Astrocyte (in vitro differentiated cells and primary cell): ENCODE data around the gene GK. TPM values are rescaled to one million over a fixed set of nuclear protein-coding genes. Genes with fewer than 3 reads are reported as not detected.

Experiments used
- DNase-seq: peaks from one replicate; pipeline ENCODE4 v3.0.0-alpha.2; 2010; ENCODE audit warnings: low read depth
- FAIRE-seq: peaks from 2 replicates; lab custom pipeline; 2011; peaks lifted over from hg19 to GRCh38; lab: Jason Lieb, UNC
- H2AFZ ChIP-seq: 2 replicates; pipeline ENCODE4 v1.6.0; 2012; ENCODE audit warnings: low read depth, low read length, inconsistent platforms
- H3K27ac ChIP-seq: 2 replicates; pipeline ENCODE4 v1.5.1; 2011; ENCODE audit warnings: low read depth, low read length, inconsistent platforms
- H3K27me3 ChIP-seq: 2 replicates; pipeline ENCODE4 v1.6.0; 2011; ENCODE audit warnings: low read length, inconsistent platforms; ENCODE audit not compliant: insufficient read depth
- H3K36me3 ChIP-seq: 2 replicates; pipeline ENCODE4 v1.5.1; 2011; ENCODE audit warnings: low read length, inconsistent platforms; ENCODE audit not compliant: insufficient read depth
- H3K4me1 ChIP-seq: 2 replicates; pipeline ENCODE4 v1.5.1; 2011; ENCODE audit warnings: low read length, inconsistent platforms; ENCODE audit not compliant: insufficient read depth
- H3K4me2 ChIP-seq: 2 replicates; pipeline ENCODE4 v1.6.0; 2012; ENCODE audit warnings: low read length, inconsistent platforms
- H3K4me3 ChIP-seq: 2 replicates; pipeline ENCODE4 v1.5.1; 2011; ENCODE audit warnings: low read depth, mild to moderate bottlenecking, low read length, inconsistent platforms; ENCODE audit not compliant: insufficient read depth
- H3K79me2 ChIP-seq: 2 replicates; pipeline ENCODE4 v1.6.0; 2012; ENCODE audit warnings: mild to moderate bottlenecking, low read length, inconsistent platforms; ENCODE audit not compliant: insufficient read depth
- H3K9ac ChIP-seq: 2 replicates; pipeline ENCODE4 v1.6.0; 2012; ENCODE audit warnings: mild to moderate bottlenecking, low read length, inconsistent platforms
- H3K9me3 ChIP-seq: 2 replicates; pipeline ENCODE4 v1.5.1; 2012; ENCODE audit warnings: low read depth, mild to moderate bottlenecking, low read length, inconsistent platforms; ENCODE audit not compliant: insufficient read depth
- H4K20me1 ChIP-seq: 2 replicates; pipeline ENCODE4 v1.6.0; 2012; ENCODE audit warnings: low read length, inconsistent platforms; ENCODE audit not compliant: insufficient read depth
- H3K27ac Mint-ChIP-seq: one replicate; pipeline ENCODE4 v1.8.0; 2021; ENCODE audit warnings: mild to moderate bottlenecking, mixed read lengths; ENCODE audit not compliant: unreplicated experiment
- H3K27me3 Mint-ChIP-seq: one replicate; pipeline ENCODE4 v1.8.0; 2021; ENCODE audit warnings: low read depth, mixed read lengths; ENCODE audit not compliant: unreplicated experiment
- H3K36me3 Mint-ChIP-seq: one replicate; pipeline ENCODE4 v1.8.0; 2021; ENCODE audit warnings: low read depth, mixed read lengths; ENCODE audit not compliant: unreplicated experiment
- H3K4me1 Mint-ChIP-seq: one replicate; pipeline ENCODE4 v1.8.0; 2021; ENCODE audit warnings: low read depth, mixed read lengths; ENCODE audit not compliant: unreplicated experiment
- H3K4me3 Mint-ChIP-seq: one replicate; pipeline ENCODE4 v1.8.0; 2021; ENCODE audit warnings: mild to moderate bottlenecking, moderate library complexity, mixed read lengths; ENCODE audit not compliant: unreplicated experiment
- H3K9me3 Mint-ChIP-seq: one replicate; pipeline ENCODE4 v1.8.0; 2021; ENCODE audit warnings: mild to moderate bottlenecking, mixed read lengths; ENCODE audit not compliant: unreplicated experiment
- EZH2 ChIP-seq: IDR thresholded peaks from 2 replicates; pipeline ENCODE4 v1.6.1; 2012; ENCODE audit warnings: mild to moderate bottlenecking, low read length, inconsistent platforms; ENCODE audit not compliant: insufficient read depth
- total RNA-seq: library from RNA; stranded (reverse); gene quantifications from 2 replicates; pipeline ENCODE4 v1.2.1, GENCODE V29; 2021
- TF ChIP-seq, protein P1 (sequence below): IDR thresholded peaks from 2 replicates; pipeline ENCODE4 v1.5.1; 2011; ENCODE audit warnings: low read depth, mild to moderate bottlenecking, inconsistent platforms, low read length, moderate library complexity; ENCODE audit not compliant: insufficient read depth

The GK gene
- total RNA-seq, 1 donor from 2014 or later, result 2.8 TPM

DNA sequence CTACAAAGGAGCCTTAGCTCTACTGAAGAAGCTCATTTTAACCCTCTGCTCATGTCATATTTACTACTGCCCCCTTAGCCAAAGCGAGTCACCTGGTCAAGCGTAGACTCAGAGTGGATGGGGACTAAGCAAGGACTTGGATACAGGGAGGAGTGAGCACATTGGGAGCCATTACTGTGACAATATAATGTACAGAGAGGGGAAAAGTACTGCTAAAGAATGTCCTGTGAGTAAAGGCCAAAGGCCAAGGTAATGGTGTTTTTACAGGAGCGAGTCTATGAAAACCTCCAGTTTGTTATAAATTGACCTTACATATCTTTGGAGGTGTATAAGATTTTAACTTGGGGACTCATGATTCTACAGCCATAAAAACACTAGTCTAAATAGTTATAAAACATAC, 10.6 kb upstream of the GK start:
- FAIRE-seq (no peak), DNase-seq (no peak)
- Histone ChIP-seq H2AFZ (no peak overlapping the region), H4K20me1 (no peaks in the 10 kb centered on the region), H3K27ac (no peak overlapping the region), H3K9ac (no peak overlapping the region), H3K79me2 (no peaks in the 10 kb centered on the region), H3K27me3 (no peaks in the 10 kb centered on the region), H3K4me1 (no peaks in the 10 kb centered on the region), H3K4me3 (no peak overlapping the region), H3K4me2 (no peak overlapping the region), H3K36me3 (no peaks in the 10 kb centered on the region), H3K9me3 (no peaks in the 10 kb centered on the region)
- peaks cover 5% of the 10 kb centered on the region for H3K9me3 Mint-ChIP-seq
- no peak for TF ChIP-seq EZH2
- TF ChIP-seq, protein P1, sequence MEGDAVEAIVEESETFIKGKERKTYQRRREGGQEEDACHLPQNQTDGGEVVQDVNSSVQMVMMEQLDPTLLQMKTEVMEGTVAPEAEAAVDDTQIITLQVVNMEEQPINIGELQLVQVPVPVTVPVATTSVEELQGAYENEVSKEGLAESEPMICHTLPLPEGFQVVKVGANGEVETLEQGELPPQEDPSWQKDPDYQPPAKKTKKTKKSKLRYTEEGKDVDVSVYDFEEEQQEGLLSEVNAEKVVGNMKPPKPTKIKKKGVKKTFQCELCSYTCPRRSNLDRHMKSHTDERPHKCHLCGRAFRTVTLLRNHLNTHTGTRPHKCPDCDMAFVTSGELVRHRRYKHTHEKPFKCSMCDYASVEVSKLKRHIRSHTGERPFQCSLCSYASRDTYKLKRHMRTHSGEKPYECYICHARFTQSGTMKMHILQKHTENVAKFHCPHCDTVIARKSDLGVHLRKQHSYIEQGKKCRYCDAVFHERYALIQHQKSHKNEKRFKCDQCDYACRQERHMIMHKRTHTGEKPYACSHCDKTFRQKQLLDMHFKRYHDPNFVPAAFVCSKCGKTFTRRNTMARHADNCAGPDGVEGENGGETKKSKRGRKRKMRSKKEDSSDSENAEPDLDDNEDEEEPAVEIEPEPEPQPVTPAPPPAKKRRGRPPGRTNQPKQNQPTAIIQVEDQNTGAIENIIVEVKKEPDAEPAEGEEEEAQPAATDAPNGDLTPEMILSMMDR, result no peak
- H3K4me1 Mint-ChIP-seq, result peaks cover 6% of the 10 kb centered on the region
- H3K36me3 Mint-ChIP-seq, result no peaks in the 10 kb centered on the region
- H3K27me3 Mint-ChIP-seq, result no peaks in the 10 kb centered on the region
- H3K27ac Mint-ChIP-seq, result peak overlapping the region; percentile 79
- H3K4me3 Mint-ChIP-seq, result no peak overlapping the region

DNA sequence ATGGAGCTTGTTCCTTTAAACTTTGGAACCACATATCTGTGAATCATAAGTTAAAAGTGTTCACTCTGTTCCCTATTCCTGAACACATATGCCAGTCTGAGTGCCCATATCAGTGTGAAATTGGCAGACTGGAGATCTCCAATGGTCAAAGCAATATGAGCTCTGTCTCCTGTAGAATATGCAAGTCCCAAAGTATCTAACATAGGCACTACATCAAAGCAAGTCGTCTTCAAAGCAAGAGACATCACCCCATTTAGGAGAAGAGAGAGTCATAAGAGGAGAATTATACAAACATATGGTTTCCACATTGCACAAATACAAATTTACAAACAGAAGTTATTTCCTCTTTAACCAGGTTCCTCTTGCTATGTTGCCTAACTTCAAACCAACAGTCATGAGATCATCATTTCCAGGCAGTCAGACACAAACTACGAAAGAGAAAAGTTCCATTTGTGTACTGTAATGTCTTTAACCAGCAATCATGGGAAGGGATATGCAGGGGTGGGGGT, 9.9 kb upstream of the GK start:
- peak overlapping the region; percentile 79 for H3K27ac Mint-ChIP-seq
- H2AFZ ChIP-seq, result no peak overlapping the region
- H3K27me3 ChIP-seq, result no peaks in the 10 kb centered on the region
- no peak overlapping the region for H3K9ac ChIP-seq
- no peaks in the 10 kb centered on the region for H3K27me3 Mint-ChIP-seq
- FAIRE-seq, result peak; percentile 81
- H3K4me1 ChIP-seq, result no peaks in the 10 kb centered on the region
- no peak overlapping the region for H3K4me3 Mint-ChIP-seq
- TF ChIP-seq, protein P1, result no peak
- no peak for TF ChIP-seq EZH2
- H4K20me1 ChIP-seq, result no peaks in the 10 kb centered on the region
- no peaks in the 10 kb centered on the region for H3K9me3 ChIP-seq
- H3K79me2 ChIP-seq, result no peaks in the 10 kb centered on the region
- no peak overlapping the region for H3K27ac ChIP-seq
- peaks cover 5% of the 10 kb centered on the region for H3K9me3 Mint-ChIP-seq
- H3K36me3 Mint-ChIP-seq, result no peaks in the 10 kb centered on the region
- H3K4me1 Mint-ChIP-seq, result peaks cover 6% of the 10 kb centered on the region
- no peak for DNase-seq
- no peak overlapping the region for H3K4me3 ChIP-seq
- H3K36me3 ChIP-seq, result no peaks in the 10 kb centered on the region
- no peak overlapping the region for H3K4me2 ChIP-seq

DNA sequence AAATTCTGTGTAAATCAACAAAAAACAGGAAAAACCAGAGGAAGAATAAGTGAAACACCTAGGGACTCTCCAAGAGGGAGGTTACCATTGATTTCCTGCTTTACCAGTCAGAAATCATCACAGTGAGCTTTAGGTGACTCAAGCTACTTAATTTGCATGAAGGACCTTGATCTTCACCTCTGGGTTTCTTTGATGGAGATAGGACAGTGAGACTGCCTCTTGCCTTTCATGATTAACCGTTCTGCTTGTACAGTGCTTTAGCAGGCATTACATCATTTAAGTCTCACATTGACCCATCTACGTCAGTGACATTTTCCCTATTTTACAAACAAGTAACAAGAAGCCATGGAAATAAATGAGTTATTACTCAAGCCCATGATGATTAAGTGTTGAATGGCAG, 3.4 kb upstream of the GK start:
- DNase-seq (no peak), FAIRE-seq (peak; percentile 73)
- no peaks in the 10 kb centered on the region for H3K36me3 Mint-ChIP-seq
- no peaks in the 10 kb centered on the region for H3K4me1 ChIP-seq
- TF ChIP-seq, protein P1, result no peak
- no peak for TF ChIP-seq EZH2
- H3K27me3 Mint-ChIP-seq, result no peaks in the 10 kb centered on the region
- H3K4me3 Mint-ChIP-seq, result no peak overlapping the region
- no peak overlapping the region for H3K4me2 ChIP-seq
- no peaks in the 10 kb centered on the region for H3K9me3 Mint-ChIP-seq
- H3K36me3 ChIP-seq, result no peaks in the 10 kb centered on the region
- no peaks in the 10 kb centered on the region for H3K79me2 ChIP-seq
- H4K20me1 ChIP-seq, result no peaks in the 10 kb centered on the region
- H3K27me3 ChIP-seq, result no peaks in the 10 kb centered on the region
- no peak overlapping the region for H3K27ac ChIP-seq
- H3K4me3 ChIP-seq, result no peak overlapping the region
- H3K4me1 Mint-ChIP-seq, result peaks cover 3% of the 10 kb centered on the region
- H2AFZ ChIP-seq, result no peak overlapping the region
- no peaks in the 10 kb centered on the region for H3K9me3 ChIP-seq
- H3K9ac ChIP-seq, result no peak overlapping the region
- H3K27ac Mint-ChIP-seq, result no peak overlapping the region
